Mononuclear cell (primary cell): Measurements from ENCODE around the gene ALOX5. TPM values are rescaled to one million over a fixed set of nuclear protein-coding genes. Genes with fewer than 3 reads are reported as not detected.

Experiments used
- H3K27me3 ChIP-seq: 2 replicates; pipeline ENCODE4 v1.6.0; 2011; ENCODE audit warnings: low read length, control low read depth; ENCODE audit not compliant: insufficient read depth
- H3K4me1 ChIP-seq: 2 replicates; pipeline ENCODE4 v1.5.1; 2011; ENCODE audit warnings: mild to moderate bottlenecking, low read length, control low read depth; ENCODE audit not compliant: insufficient read depth
- H3K4me3 ChIP-seq: 2 replicates; pipeline ENCODE4 v1.5.1; 2011; ENCODE audit warnings: mild to moderate bottlenecking, low read length, moderate library complexity
- H3K9me3 ChIP-seq: 2 replicates; pipeline ENCODE4 v1.5.1; 2011; ENCODE audit warnings: low read depth, mild to moderate bottlenecking, control low read depth, low read length
- total RNA-seq: library from RNA; depleted of rRNA; stranded (reverse); fragments of >200 nt; gene quantifications from one replicate; pipeline ENCODE4 v1.2.3, GENCODE V29; 2012

Gene ALOX5
- total RNA-seq, 1 donor, result 88.9 TPM

DNA sequence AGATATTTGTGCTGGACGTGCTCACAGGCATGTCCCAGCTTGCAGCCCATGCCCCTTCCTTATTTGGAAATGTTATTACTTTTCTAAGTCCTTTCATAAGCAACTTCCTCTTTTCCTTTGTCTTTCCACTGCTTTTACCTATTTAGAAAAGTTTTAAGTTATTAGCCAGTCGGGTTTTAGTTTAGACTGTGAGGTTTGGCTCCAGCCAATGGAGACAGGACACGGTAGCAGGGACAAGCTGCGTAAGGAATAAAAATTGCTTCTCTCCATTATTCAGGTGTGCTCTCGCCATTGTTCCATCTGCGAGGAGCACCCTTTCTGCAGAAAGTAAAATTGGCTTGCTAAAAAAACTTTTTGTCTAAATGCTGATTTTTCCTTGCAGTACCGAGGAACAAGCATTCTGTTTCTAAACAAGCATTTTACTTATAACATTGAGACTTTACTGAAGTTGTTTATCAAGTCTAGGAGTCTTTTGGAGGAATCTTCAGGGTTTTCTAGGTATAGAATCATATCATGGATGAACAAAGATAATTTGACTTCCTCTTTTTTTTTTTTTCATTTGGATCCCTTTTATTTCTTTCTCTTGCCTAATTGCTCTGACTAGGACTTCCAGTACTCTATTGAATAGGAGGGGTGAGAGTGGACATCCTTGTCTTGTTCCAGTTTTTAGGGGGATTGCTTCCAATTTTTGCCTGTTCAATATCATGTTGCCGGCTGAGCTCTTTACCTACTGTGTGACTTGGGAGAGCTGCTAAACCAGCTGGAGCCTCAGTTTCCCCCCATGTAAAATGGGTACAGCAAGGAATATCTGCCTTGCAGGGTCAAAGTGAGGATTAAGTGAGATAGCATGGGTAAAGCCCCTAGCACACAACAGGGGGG, 63.8 kb downstream of the ALOX5 start:
- H3K4me3 ChIP-seq, result no peak overlapping the region
- H3K27me3 ChIP-seq, result no peaks in the 10 kb centered on the region
- peaks cover 20% of the 10 kb centered on the region for H3K4me1 ChIP-seq

DNA sequence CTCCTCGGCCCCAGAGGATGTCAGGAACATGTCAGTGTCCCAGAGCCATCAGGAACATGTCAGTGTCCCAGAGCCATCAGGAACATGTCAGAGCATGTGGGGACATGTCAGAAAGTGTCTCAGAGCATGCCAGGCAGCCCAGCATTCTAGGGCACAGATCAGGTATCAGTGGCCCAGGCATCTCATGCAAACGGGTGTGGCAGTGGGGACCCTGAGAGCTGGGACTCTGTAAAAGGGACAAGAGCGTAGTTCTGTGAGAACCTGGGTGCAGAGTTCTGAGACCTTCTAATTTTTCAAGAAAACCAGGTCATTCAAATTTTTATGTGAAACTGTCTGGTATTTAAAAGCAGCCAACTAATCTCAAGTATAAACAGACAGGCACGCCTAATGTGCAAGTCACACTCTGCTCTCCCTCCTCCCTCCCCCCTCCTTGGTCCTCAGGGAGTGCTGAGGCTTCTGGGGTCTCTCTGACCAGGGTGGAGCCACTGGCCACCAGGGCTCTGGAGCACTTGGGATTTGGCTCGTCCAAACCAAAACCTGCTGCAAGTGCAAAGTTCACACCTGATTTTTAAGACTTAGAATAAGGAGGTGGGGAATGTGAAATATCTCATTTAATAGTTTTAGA, 64.6 kb downstream of the ALOX5 start:
- no peak overlapping the region for H3K4me3 ChIP-seq
- no peaks in the 10 kb centered on the region for H3K27me3 ChIP-seq
- H3K9me3 ChIP-seq, result no peaks in the 10 kb centered on the region
- peaks cover 20% of the 10 kb centered on the region for H3K4me1 ChIP-seq

More for the DNA sequence above, 63.8 kb downstream of the ALOX5 start:
- H3K9me3 ChIP-seq, result no peaks in the 10 kb centered on the region

DNA sequence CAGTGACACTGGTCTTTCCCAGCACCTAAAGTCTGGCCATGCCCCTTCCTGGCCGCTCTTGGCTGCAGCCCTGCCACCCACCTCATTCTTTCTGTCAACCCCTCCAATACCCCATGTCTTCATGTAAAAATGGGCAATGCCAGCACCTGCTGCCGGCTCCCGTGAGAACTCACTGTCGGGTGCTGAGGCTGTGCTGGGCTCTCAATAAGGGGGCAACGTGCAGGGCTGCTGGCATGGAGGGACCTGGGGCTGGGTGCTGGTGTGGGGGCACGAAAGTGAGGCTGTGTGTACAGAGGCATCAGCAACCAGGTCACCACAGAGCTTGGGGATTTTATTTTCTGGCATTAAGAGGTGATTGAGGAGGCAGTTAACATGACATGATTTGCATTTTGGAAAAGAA, 65.3 kb downstream of the ALOX5 start:
- Histone ChIP-seq H3K4me3 (no peak overlapping the region), H3K4me1 (peaks cover 20% of the 10 kb centered on the region), H3K27me3 (no peaks in the 10 kb centered on the region), H3K9me3 (no peaks in the 10 kb centered on the region)

DNA sequence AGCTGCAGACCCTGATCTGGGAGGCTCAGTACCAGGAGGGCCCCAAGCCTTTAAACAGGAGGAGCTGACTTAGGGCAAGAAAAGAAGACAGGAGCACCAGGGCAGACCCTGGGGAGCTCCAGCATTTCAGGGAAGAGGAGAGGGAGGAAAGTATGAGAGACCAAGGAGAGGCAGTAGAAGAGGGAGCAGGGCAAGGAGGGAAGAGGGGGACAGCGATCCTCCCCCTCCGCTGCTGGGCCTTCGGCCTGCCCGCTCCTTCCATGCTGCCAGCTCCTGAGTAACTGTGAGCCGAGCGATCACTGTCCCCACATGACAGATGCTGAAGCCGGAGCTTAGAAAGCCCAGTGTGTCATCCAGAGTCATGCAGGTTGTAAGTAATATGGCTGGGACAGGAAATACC, 65.9 kb downstream of the ALOX5 start:
- Histone ChIP-seq H3K27me3 (no peaks in the 10 kb centered on the region), H3K4me3 (no peak overlapping the region), H3K9me3 (no peaks in the 10 kb centered on the region), H3K4me1 (peaks cover 20% of the 10 kb centered on the region)

DNA sequence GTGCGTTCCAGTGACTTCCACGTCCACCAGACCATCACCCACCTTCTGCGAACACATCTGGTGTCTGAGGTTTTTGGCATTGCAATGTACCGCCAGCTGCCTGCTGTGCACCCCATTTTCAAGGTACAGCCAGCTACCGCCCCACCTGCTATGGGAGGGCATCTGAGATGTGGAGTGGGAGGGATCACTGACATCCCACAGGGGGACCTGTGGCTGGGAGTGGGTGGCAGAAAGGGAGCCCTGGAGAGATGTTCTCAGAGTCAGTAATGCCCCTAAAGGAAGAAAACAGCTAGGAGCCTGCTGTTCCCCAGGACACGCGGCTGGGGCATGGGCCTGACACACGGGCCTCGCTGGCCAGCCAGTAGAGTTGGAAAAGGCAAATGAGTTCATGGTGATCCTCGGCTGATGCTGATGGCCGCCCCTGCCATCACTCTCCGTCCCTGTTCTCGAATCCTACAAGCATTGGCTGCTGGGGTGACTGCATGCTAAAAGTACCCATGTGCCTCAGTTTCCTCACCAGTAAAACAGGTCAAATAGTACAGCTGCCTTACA, 66.6 kb downstream of the ALOX5 start:
- peaks cover 20% of the 10 kb centered on the region for H3K4me1 ChIP-seq
- no peak overlapping the region for H3K4me3 ChIP-seq
- no peaks in the 10 kb centered on the region for H3K27me3 ChIP-seq
- no peaks in the 10 kb centered on the region for H3K9me3 ChIP-seq

DNA sequence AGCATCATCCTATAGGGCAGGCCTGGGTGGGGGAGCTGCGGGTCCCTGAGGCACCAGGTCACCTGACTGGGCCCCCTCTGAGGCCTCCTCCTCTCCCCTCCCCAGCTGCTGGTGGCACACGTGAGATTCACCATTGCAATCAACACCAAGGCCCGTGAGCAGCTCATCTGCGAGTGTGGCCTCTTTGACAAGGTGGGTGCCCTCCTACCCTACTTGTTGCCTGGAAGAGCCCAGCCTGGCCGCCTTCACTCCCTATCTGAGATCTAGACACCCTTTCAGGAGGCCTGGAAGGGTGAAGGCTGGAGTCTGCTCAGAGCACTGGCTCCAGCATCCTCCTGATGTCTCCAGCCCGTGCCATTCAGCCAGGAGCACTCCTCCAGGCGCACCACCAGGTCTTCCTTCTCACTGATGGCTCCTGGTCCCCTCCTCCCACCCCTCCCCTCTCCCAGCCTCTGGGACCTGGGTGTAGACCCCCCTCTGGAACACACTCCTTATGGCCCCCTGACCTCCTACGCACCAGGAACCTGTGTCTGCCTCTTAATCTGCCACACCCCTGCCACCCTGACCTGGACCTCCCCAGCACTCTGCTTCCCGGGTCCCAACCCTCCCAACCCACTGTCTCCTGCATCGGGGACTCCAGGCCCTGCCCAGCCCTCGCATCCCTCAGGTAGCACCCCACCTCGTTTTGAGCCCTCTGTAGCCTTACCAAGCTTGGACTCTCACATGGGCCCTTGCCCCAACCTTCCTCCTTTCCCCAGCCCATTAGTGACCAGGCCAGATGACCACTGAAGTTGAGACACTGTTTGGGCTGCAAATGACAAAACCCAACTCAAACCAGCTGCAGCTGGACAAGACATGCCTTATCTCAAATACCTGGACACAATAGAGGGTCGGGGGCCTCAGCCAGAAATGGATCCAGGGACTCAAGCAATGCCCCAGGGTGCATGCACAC, 67.5 kb downstream of the ALOX5 start:
- no peaks in the 10 kb centered on the region for H3K9me3 ChIP-seq
- no peak overlapping the region for H3K4me3 ChIP-seq
- H3K4me1 ChIP-seq, result peaks cover 20% of the 10 kb centered on the region
- no peaks in the 10 kb centered on the region for H3K27me3 ChIP-seq

DNA sequence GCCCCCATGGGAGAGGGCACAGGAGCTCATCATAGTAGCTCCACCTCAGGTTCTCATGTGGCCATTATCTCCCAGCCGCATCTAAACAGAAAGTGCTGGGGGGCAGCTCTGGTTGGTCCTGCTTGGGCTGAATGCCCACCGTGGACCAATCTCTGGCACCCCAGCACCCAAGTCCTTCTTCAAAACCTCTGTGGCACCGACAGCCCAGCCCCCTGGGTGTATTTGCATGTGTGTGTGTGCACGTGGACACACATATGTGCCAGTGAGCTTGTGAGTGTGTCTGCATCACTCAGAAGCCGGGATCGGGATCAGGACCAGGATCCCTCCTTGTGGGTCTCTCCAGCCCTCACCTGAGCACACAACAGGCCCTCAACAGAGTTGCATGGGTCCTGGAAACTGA, 68.2 kb downstream of the ALOX5 start:
- Histone ChIP-seq H3K27me3 (no peaks in the 10 kb centered on the region), H3K9me3 (no peaks in the 10 kb centered on the region), H3K4me3 (no peak overlapping the region), H3K4me1 (peaks cover 16% of the 10 kb centered on the region)

DNA sequence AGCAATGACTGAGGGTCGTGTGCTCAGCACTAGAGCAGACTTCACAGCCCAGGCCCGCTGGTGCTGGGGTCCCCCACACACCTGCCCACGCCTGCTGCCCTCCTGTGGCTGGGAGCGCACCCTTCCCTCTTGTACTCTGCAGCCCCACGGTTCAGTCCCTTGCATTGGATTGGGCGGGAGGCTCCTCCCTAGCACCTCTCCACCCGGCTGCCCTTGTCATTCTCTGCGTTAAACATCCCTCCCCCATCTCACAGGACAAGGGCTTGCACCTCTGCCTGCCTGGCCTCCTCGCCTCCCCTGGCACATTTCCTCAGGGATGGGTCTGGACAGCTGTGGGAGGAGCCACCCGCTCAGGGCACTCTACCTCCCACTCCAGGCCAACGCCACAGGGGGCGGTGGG, 68.6 kb downstream of the ALOX5 start:
- Histone ChIP-seq H3K4me3 (no peak overlapping the region), H3K4me1 (peaks cover 12% of the 10 kb centered on the region), H3K9me3 (no peaks in the 10 kb centered on the region), H3K27me3 (no peaks in the 10 kb centered on the region)

DNA sequence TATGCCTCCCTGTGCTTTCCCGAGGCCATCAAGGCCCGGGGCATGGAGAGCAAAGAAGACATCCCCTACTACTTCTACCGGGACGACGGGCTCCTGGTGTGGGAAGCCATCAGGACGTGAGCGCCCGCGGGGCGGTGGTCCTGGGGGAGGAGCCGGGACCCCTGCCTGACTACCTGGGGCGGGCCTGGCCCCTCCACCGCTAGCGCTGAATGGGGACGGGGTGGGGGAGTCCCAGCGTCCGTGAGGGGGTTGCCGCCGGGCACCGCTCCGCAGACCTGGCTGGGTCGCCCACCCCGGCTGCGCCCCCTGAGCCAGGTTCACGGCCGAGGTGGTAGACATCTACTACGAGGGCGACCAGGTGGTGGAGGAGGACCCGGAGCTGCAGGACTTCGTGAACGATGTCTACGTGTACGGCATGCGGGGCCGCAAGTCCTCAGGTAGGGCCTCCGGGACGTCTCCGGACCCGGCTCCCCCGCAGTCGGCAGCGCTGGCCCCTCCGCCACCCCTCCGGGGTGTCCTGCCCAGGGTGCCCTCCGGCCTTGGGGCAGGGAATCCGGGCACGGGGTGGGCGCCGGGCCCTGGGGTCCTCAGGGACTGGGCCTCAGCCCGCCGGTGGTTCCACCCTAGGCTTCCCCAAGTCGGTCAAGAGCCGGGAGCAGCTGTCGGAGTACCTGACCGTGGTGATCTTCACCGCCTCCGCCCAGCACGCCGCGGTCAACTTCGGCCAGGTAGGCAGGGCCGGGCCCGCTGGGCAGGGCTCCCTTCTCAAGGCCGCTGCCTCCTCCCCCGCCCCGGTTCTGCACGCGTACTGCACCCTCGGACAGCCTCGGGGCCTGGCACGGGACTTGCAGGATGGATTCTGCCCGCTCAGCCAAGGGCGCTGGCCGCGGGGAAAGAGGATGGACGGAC, 69.3 kb downstream of the ALOX5 start:
- Histone ChIP-seq H3K4me1 (peaks cover 5% of the 10 kb centered on the region), H3K27me3 (no peaks in the 10 kb centered on the region), H3K4me3 (no peak overlapping the region), H3K9me3 (no peaks in the 10 kb centered on the region)

DNA sequence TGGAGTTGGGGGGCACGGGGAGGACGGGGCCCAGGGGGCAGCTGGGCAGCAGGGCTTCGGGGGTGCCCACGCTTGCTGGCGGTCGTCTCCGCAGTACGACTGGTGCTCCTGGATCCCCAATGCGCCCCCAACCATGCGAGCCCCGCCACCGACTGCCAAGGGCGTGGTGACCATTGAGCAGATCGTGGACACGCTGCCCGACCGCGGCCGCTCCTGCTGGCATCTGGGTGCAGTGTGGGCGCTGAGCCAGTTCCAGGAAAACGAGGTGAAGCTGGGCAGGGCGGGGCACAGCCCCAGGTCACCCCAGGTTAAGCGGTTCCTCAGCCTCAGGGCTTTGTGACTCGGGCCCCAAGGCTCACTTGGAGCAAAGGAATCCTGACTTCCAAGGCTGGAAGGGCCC, 70.0 kb downstream of the ALOX5 start:
- Histone ChIP-seq H3K4me1 (no peaks in the 10 kb centered on the region), H3K27me3 (no peaks in the 10 kb centered on the region), H3K4me3 (no peak overlapping the region), H3K9me3 (no peaks in the 10 kb centered on the region)

DNA sequence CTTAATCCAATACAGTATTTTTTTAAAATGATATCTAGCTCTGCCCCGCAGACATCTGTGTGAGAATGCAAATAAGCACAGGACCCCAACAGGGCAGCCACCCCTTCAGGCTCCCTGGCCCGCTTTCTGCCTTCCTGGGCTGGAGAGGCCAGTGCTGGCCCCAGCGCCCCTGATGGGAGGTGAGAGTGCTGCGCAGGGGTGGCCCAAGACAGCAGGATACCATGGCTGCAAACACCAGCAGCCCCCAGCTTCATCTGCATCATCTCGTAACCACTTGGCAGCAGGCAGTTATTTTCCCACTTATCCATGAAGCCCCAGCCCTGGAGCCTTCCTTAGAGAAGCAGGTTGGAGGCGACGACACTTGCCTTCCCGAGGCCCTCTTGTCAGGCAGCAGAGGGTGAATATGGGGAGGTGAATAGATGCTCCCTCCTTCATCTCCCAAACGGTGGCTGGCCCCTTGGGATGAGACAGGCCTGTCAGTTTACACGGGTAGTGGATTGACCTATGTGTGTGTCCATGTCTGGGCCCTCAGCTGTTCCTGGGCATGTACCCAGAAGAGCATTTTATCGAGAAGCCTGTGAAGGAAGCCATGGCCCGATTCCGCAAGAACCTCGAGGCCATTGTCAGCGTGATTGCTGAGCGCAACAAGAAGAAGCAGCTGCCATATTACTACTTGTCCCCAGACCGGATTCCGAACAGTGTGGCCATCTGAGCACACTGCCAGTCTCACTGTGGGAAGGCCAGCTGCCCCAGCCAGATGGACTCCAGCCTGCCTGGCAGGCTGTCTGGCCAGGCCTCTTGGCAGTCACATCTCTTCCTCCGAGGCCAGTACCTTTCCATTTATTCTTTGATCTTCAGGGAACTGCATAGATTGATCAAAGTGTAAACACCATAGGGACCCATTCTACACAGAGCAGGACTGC, 71.2 kb downstream of the ALOX5 start:
- H3K27me3 ChIP-seq, result no peaks in the 10 kb centered on the region
- H3K4me3 ChIP-seq, result no peak overlapping the region

DNA sequence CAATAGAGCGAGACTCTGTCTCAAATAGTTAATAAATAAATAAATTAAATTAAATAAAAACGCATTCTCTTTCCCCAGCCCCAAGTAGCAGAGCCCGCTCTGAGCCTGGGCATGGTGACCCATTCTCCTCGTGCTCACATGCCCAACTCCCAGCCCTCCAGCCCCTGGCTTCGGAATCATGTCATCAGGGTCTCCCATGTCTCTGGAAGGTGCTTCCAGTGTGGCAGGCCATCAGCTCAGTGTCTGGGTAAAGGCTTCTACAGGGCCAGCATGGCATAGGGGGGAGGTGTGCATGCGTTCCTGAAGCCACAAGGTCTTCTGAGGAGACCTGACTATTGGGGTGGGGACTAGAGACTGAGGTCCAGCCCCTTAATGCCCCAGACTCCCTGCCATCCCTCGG, 72.8 kb downstream of the ALOX5 start:
- no peaks in the 10 kb centered on the region for H3K4me1 ChIP-seq
- no peaks in the 10 kb centered on the region for H3K9me3 ChIP-seq
- H3K27me3 ChIP-seq, result no peaks in the 10 kb centered on the region
- no peak overlapping the region for H3K4me3 ChIP-seq

More for the DNA sequence above, 71.2 kb downstream of the ALOX5 start:
- Histone ChIP-seq H3K4me1 (no peaks in the 10 kb centered on the region), H3K9me3 (no peaks in the 10 kb centered on the region)

DNA sequence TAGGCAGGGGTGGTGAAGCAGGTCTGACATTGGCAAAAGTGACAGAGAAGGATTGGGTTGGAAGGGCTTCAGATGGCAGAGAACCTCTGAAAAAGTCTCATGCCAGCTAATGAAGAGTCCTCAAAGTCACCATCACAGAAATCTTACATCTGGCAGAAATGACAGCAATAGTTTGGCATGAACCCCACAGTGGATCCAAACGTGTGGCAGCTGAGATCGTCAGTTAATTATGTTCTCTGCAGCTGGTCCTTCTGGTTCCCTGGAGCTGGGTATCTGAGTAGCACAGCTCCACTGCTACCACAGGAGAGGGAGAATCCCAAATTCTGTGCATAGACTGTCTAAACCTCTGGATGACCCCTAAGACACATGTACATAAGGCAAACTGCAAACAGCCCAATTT, 73.4 kb downstream of the ALOX5 start:
- no peaks in the 10 kb centered on the region for H3K4me1 ChIP-seq
- no peaks in the 10 kb centered on the region for H3K27me3 ChIP-seq
- H3K9me3 ChIP-seq, result no peaks in the 10 kb centered on the region
- no peak overlapping the region for H3K4me3 ChIP-seq
